Immature natural killer cell (primary cell): Measurements from ENCODE around the gene HACE1. TPM values are rescaled to one million over a fixed set of nuclear protein-coding genes. Genes with fewer than 3 reads are reported as not detected.
"Not testable (repeated sequence)": the region's sequence is repeated elsewhere in the genome, so short reads cannot be mapped to it uniquely, and the experiment has no call there.

Experiments
- DNase-seq, 3 donors: peaks; one replicate each; pipeline ENCODE4 v3.0.0; 2022; ENCODE audit warnings: mixed read lengths in 1 of 3
- H3K27ac Mint-ChIP-seq, 6 donors: one replicate each; pipeline ENCODE4 v1.8.0; 2020; ENCODE audit warnings: mixed read lengths in 6 of 6, mild to moderate bottlenecking in 5 of 6, inconsistent platforms in 4 of 6, moderate library complexity in 3 of 6
- H3K27me3 Mint-ChIP-seq, 3 donors: one replicate each; pipeline ENCODE4 v1.8.0; 2020 to 2021; ENCODE audit warnings: low read depth in 3 of 3, mild to moderate bottlenecking in 3 of 3, mixed read lengths in 3 of 3, moderate library complexity in 3 of 3, inconsistent platforms in 1 of 3
- H3K36me3 Mint-ChIP-seq, 3 donors: one replicate each; pipeline ENCODE4 v1.8.0; 2020; ENCODE audit warnings: mixed read lengths in 3 of 3, inconsistent platforms in 2 of 3, mild to moderate bottlenecking in 2 of 3
- H3K4me1 Mint-ChIP-seq, 2 donors: one replicate each; pipeline ENCODE4 v1.8.0; 2020; ENCODE audit warnings: inconsistent platforms in 2 of 2, mild to moderate bottlenecking in 2 of 2, mixed read lengths in 2 of 2, moderate library complexity in 1 of 2
- H3K4me3 Mint-ChIP-seq, 5 donors: one replicate each; pipeline ENCODE4 v1.8.0; 2020; ENCODE audit warnings: mild to moderate bottlenecking in 5 of 5, mixed read lengths in 5 of 5, inconsistent platforms in 3 of 5, moderate library complexity in 3 of 5
- H3K9me3 Mint-ChIP-seq, 6 donors: one replicate each; pipeline ENCODE4 v1.8.0; 2020; ENCODE audit warnings: mild to moderate bottlenecking in 6 of 6, mixed read lengths in 6 of 6, inconsistent platforms in 4 of 6, moderate library complexity in 3 of 6
- polyA plus RNA-seq, 3 donors: library from polyadenylated mRNA; unstranded; fragments of 300-500 nt; fragmentation: Illumina TruSeq; gene quantifications; one replicate each; pipeline ENCODE4 v1.2.3, GENCODE V29; 2021

The HACE1 gene
- polyA plus RNA-seq, 3 donors from 2014 or later, result 3.3 to 7.3 (median 6.0) TPM

DNA sequence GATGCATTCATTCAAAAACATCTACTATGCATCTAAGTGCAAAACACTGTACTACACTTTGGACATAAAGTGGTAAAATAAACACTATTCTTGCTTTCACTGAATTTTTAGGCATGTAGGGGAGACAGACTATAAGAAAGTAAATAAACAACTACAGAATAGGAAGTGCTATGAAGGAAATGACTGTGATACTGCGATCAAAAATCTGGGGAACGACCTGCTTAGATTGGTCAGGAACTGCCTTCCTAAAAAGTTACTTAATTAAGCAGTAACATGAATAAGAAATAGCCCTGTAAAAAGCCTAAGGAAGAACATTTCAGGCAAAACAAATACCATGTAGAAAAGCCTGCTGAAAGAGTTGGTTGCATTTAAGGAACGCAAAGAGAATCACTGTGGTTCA is 50.6 kb downstream of the HACE1 start:
- DNase-seq, result no peak
- no peak overlapping the region for H3K27ac Mint-ChIP-seq
- H3K36me3 Mint-ChIP-seq, result peaks cover 16 to 37% (median 27%) of the 10 kb centered on the region in 3 donors
- H3K9me3 Mint-ChIP-seq, result peaks cover 0 to 7% (median 1%) of the 10 kb centered on the region in 6 donors
- H3K4me3 Mint-ChIP-seq, result no peak overlapping the region
- no peaks in the 10 kb centered on the region for H3K4me1 Mint-ChIP-seq
- no peaks in the 10 kb centered on the region for H3K27me3 Mint-ChIP-seq

DNA sequence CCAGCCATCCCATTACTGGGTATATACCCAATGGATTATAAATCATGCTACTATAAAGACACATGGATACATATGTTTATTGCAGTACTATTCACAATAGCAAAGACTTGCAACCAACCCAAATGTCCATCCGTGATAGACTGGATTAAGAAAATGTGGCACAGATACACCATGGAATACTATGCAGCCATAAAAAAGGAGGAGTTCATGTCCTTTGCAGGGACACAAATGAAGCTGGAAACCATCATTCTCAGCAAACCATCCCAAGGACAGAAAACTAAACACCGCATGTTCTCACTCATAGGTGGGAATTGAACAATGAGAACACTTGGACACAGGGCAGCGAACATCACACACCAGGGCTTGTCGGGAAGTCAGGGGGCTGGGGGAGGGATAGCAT is 54.4 kb downstream of the HACE1 start:
- not testable (repeated sequence) for H3K4me1 Mint-ChIP-seq, H3K4me3 Mint-ChIP-seq, H3K27me3 Mint-ChIP-seq, H3K27ac Mint-ChIP-seq, H3K9me3 Mint-ChIP-seq, DNase-seq
- H3K36me3 Mint-ChIP-seq, result peaks cover 34 to 47% (median 37%) of the 10 kb centered on the region in 3 donors

DNA sequence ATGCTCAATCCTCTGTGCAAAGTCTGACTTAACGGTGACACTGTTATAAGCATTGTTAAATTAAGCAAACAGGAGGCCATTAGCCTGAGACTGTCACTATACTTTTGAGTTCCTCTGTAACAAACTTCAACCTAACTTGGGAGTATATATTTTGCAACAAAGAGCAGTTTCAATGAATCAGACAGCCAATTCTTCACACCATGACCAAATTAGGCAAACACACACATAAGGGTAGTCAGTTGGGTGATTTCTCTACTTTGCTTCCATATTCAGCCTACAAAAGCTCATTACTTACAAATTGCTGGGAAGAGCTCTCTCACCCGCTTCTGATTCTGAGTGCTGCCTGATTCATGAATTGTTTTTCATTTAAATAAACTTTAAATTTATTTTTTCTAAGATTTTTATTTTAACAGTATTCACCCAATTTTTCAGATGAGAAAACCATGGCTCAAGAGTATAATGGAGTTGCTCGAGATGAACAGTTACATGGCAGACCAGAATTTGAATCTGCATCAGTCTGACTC is 60.5 kb downstream of the HACE1 start:
- H3K9me3 Mint-ChIP-seq, result peaks cover 0 to 4% (median 0%) of the 10 kb centered on the region in 6 donors
- no peak for DNase-seq
- no peaks in the 10 kb centered on the region for H3K4me1 Mint-ChIP-seq
- no peaks in the 10 kb centered on the region for H3K27me3 Mint-ChIP-seq
- peaks cover 21 to 35% (median 28%) of the 10 kb centered on the region in 3 donors for H3K36me3 Mint-ChIP-seq
- H3K27ac Mint-ChIP-seq, result no peak overlapping the region
- no peak overlapping the region for H3K4me3 Mint-ChIP-seq

DNA sequence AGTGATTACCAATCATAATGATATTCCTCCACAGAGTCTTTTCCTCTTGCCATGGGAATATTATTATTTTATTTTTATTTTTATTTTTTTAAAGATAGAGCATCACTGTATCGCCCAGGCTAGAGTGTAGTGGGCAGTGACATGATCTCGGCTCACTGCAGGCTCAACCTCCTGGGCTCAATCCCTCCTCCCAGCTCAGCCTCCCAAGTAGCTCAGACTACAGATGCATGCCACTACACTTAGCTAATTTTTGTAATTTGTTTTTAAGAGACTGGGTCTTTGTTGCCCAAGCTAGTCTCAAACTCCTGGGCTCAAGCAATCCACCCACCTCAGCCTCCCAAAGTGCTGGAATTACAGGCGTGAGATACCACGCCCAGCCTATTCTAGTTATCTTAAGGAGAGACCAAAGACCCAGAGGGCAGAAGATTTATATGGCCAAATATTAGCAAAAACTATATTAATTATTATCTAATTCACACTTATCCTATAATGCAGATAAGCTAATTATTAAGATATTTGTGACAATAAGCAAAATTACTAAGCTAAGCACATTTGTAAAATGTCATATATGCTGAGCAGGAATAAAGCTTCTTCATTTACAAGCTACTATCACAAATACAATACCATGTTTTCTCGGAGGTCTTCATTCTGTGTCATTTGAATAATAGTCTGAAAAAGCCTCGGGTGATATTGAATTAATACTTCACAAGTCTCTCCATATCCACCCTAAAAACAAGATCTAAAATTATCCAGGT is 63.5 kb downstream of the HACE1 start:
- Mint-ChIP-seq H3K4me3 (no peak overlapping the region), H3K9me3 (no peaks in the 10 kb centered on the region), H3K4me1 (no peaks in the 10 kb centered on the region), H3K27ac (no peak overlapping the region), H3K27me3 (no peaks in the 10 kb centered on the region), H3K36me3 (peaks cover 12 to 23% (median 18%) of the 10 kb centered on the region in 3 donors)
- DNase-seq, result no peak

DNA sequence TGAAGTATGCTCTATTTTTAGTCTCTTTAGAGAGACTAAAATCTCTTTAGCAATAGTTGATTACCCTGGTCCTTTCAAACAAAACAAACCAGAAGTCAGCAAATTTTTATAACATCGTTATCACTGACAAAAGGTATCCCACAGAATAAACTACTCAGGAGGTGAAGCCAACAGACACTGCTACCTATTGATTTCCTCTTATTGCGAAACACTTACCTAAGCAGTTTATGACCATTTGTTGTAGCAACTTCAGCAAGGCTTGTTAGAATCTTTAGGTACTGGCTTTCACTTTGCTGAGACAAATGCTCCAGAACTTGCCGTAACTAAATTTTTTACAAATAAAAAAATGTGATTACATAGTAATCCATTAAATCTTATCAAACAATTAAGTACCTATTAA is 64.4 kb downstream of the HACE1 start:
- DNase-seq, result no peak
- H3K36me3 Mint-ChIP-seq, result peaks cover 5 to 18% (median 10%) of the 10 kb centered on the region in 3 donors
- no peaks in the 10 kb centered on the region for H3K9me3 Mint-ChIP-seq
- no peaks in the 10 kb centered on the region for H3K4me1 Mint-ChIP-seq
- no peak overlapping the region for H3K4me3 Mint-ChIP-seq
- no peaks in the 10 kb centered on the region for H3K27me3 Mint-ChIP-seq
- H3K27ac Mint-ChIP-seq, result no peak overlapping the region

DNA sequence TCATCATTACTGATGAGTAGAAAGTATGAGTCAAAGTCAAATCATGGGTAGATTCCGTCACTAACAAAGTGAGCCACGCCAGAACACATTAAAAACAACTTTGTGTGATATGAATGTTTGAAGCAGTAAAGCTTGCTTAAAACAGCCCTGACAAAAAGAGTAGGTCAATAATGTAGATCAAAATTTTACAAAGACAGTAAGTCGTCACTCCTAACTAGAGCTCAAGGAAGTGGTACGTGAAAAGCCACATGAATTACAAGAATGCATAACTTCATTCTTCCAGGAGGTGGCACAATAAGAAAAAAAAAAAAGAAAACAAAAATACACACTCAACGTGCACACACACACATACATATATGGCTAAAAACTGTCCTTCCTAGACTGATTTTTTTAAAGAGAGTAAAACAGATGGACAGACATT is 69.9 kb downstream of the HACE1 start:
- Mint-ChIP-seq H3K27me3 (no peaks in the 10 kb centered on the region), H3K9me3 (no peaks in the 10 kb centered on the region), H3K4me3 (peak overlapping the region in 3 of 5 donors; percentile 20 to 66 (median 51)), H3K4me1 (peaks cover 18 to 34% of the 10 kb centered on the region in 2 donors), H3K27ac (peak overlapping the region in 4 of 6 donors; percentile 27 to 74 (median 55)), H3K36me3 (peaks cover 4 to 16% (median 8%) of the 10 kb centered on the region in 3 donors)
- DNase-seq, result peak; percentile 2 to 24 (median 11)

DNA sequence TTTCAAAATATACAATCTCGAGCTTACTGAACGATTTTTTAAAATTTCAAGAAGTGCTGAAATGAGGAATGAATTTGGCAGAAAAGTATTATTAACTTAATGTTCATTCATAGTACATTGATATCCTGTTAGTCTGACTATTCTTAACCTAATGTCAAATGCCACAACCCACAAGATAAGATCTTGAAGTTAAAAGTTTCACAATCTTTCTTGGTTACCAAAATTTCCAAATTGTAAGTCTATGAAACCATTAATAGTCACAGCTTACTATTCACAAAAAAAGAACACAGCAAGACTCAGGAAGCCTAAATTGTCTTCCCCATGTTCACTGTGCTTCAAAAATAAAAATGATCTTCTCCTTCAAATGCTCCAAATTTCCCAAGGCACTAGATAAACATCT is 71.3 kb downstream of the HACE1 start:
- no peaks in the 10 kb centered on the region for H3K27me3 Mint-ChIP-seq
- H3K4me3 Mint-ChIP-seq, result peak overlapping the region in 1 of 5 donors; percentile 7
- peaks cover 13 to 16% (median 14%) of the 10 kb centered on the region in 3 donors for H3K36me3 Mint-ChIP-seq
- H3K27ac Mint-ChIP-seq, result peak overlapping the region in 5 of 6 donors; percentile 0 to 26 (median 4)
- DNase-seq, result peak in 1 of 3 donors; percentile 14
- peaks cover 18 to 34% of the 10 kb centered on the region in 2 donors for H3K4me1 Mint-ChIP-seq
- no peaks in the 10 kb centered on the region for H3K9me3 Mint-ChIP-seq

DNA sequence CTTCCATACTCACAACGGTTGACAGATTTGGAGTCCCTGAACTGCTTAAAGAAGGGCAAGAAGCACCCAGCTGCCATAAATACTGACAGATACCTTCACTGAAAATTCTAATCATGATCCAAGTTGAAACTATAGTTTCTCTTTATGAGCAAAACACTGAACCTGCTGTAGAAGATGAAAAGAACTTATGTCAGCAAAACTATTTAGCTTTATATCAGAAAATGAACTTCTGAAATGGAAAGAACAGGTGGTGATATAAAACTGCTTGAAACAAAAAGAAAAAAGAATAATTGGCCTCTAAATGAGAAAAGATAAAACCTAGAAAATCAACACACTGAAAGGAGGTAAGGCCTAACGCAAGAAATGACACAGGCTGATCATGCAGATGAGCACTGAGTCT is 72.4 kb downstream of the HACE1 start:
- H3K27ac Mint-ChIP-seq, result peak overlapping the region in 2 of 6 donors; percentile 1 to 11
- H3K4me3 Mint-ChIP-seq, result no peak overlapping the region
- H3K36me3 Mint-ChIP-seq, result peaks cover 17 to 22% (median 19%) of the 10 kb centered on the region in 3 donors
- no peaks in the 10 kb centered on the region for H3K9me3 Mint-ChIP-seq
- peaks cover 18 to 34% of the 10 kb centered on the region in 2 donors for H3K4me1 Mint-ChIP-seq
- H3K27me3 Mint-ChIP-seq, result no peaks in the 10 kb centered on the region
- DNase-seq, result no peak

DNA sequence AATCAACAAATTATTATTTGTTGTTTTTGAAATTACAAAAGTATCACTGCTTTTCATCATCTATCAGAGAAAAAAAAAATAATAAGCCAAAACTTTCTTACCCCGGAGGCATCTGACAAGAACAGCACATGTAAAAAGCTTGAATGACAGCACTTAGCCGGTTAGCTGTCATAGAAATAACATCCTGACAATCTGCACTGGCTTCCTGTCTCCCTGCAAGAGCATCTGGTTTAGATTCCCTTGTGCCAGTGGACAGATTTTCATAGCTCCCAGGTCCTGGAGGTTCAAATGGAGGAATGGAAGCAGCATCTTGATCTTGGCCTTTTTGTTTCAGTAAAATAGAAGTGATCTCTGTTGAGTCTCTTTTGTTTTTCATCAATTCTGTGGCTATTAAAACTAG is 74.8 kb downstream of the HACE1 start:
- Mint-ChIP-seq H3K27ac (no peak overlapping the region), H3K27me3 (no peaks in the 10 kb centered on the region), H3K4me1 (peaks cover 17 to 32% of the 10 kb centered on the region in 2 donors), H3K36me3 (peaks cover 22 to 30% (median 28%) of the 10 kb centered on the region in 3 donors), H3K4me3 (no peak overlapping the region), H3K9me3 (no peaks in the 10 kb centered on the region)
- no peak for DNase-seq

DNA sequence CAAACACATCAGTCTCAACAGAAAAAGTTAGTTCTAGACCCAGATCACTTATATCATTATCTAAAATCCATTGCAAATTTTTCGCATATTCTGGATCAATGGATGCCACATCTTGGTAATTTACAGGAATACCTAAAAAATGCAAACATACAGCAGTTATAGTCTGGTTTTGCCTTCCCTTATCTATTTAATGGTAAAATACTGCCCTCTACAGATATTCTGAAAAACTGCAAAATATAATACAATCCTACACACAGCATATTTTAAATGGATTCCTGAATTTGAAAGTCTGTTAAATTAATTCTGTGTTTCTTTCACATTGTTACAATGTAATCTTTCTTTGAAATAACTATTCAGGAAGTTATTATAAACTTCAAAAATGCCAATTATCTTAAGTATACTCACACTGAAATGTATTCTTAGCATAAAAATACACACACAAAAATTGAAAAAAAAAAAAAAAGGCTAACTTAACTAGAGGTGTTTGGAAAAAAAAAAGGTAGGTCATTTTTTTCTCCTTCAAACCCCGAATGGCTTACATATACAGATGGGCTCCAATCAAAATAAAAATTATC is 88.4 kb downstream of the HACE1 start:
- peak overlapping the region in 1 of 6 donors; percentile 31 for H3K27ac Mint-ChIP-seq
- peaks cover 5 to 12% (median 7%) of the 10 kb centered on the region in 3 donors for H3K36me3 Mint-ChIP-seq
- DNase-seq, result peak; percentile 9 to 39 (median 34)
- H3K27me3 Mint-ChIP-seq, result peaks cover 0 to 3% (median 0%) of the 10 kb centered on the region in 3 donors
- no peak overlapping the region for H3K4me3 Mint-ChIP-seq
- no peaks in the 10 kb centered on the region for H3K9me3 Mint-ChIP-seq
- no peaks in the 10 kb centered on the region for H3K4me1 Mint-ChIP-seq

DNA sequence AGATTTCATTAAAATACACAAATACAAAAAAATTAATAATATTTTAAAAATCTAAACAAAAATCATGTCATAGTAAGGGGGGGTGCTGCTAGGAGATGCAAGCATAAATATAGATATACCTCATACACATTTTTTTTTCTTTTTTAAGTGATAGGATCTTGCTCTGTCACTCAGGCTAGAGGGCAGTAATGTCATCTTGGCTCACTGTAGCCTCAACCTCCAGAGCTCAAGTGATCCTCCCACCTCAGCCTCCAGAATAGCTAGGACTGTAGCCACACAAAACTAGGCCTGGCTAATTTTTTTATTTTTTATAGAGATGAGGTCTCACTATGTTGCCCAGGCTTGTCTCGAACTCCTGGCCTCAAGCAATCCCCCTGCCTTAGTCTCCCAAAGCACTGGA is 90.8 kb downstream of the HACE1 start:
- H3K9me3 Mint-ChIP-seq, result no peaks in the 10 kb centered on the region
- DNase-seq, result no peak
- peaks cover 0 to 3% (median 0%) of the 10 kb centered on the region in 3 donors for H3K27me3 Mint-ChIP-seq
- peaks cover 0 to 8% (median 6%) of the 10 kb centered on the region in 3 donors for H3K36me3 Mint-ChIP-seq
- H3K27ac Mint-ChIP-seq, result no peak overlapping the region
- no peak overlapping the region for H3K4me3 Mint-ChIP-seq
- H3K4me1 Mint-ChIP-seq, result no peaks in the 10 kb centered on the region

DNA sequence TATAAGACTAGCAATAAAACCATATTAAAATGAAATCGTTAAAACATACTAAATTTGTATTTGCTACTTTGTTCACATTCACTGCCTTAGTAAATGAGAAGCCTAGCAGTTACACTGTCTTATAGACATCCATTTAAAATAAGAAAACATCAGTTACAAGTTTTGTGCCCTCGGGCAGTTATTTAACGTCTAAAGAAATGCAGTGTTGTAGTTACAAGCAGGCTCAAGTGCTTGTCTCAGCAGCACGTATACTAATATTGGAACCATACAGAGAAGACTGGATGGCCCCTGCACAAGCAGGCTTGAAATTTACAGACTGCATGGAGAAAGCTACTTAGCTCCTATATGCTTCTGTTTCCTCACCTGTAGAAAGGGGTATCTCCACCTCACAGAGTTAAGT is 93.1 kb downstream of the HACE1 start:
- no peak overlapping the region for H3K4me3 Mint-ChIP-seq
- H3K36me3 Mint-ChIP-seq, result peaks cover 4 to 17% (median 16%) of the 10 kb centered on the region in 3 donors
- peaks cover 0 to 3% (median 0%) of the 10 kb centered on the region in 3 donors for H3K27me3 Mint-ChIP-seq
- H3K4me1 Mint-ChIP-seq, result no peaks in the 10 kb centered on the region
- H3K9me3 Mint-ChIP-seq, result peaks cover 0 to 6% (median 0%) of the 10 kb centered on the region in 6 donors
- DNase-seq, result no peak
- no peak overlapping the region for H3K27ac Mint-ChIP-seq

DNA sequence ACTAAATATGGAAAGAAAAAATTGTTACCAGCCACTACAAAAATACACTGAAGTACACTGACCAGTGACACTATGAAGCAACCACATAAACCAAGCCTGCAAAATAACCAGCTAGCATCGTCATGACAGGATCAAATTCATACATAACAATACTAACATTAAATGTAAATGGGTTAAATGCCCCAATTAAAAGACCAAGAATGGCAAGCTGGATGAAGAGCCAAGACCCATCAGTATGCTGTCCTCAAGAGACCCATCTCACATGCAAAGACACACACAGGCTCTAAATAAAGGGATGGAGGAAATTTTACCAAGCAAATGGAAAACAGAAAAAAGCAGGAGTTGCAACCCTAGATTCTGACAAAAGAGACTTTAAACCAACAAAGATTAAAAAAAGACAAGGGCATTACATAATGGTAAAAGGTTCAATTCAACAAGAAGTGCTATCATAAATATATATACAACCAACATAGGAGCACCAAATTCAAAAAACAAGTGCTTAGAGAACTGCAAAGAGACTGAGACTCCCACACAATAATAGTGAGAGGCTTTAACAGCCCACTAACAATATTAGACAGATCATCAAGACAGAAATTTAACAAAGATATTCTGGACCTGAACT is 104.8 kb downstream of the HACE1 start:
- Mint-ChIP-seq H3K36me3 (peaks cover 42 to 68% (median 58%) of the 10 kb centered on the region in 3 donors), H3K4me1 (no peaks in the 10 kb centered on the region), H3K27ac (no peak overlapping the region), H3K4me3 (no peak overlapping the region), H3K9me3 (peaks cover 18 to 24% (median 23%) of the 10 kb centered on the region in 6 donors), H3K27me3 (no peaks in the 10 kb centered on the region)
- no peak for DNase-seq

DNA sequence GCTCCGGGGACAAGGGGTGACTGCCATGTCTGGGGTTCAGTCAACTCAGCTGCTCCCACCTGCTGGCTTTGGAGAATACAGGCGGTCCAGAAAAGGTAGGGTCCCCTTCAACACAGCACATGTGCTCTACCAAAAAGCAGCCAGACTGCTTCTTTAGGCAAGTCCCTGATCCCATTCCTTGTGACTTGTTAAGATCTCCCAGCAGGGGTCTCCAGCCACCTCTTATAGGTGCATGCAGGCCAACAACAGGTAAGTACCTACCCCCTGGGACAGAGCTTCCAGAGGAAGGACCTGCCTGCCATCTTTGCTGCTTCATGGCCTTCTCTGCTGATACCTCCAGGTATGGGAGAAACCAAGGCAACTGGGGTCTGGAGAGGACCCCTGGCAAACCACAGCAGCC is 106.5 kb downstream of the HACE1 start:
- Mint-ChIP-seq H3K4me1 (no peaks in the 10 kb centered on the region), H3K9me3 (peaks cover 17 to 24% (median 23%) of the 10 kb centered on the region in 6 donors), H3K4me3 (no peak overlapping the region), H3K36me3 (peaks cover 37 to 54% (median 44%) of the 10 kb centered on the region in 3 donors), H3K27me3 (no peaks in the 10 kb centered on the region), H3K27ac (no peak overlapping the region)
- DNase-seq, result no peak
